ENCODE results near the gene RFX2. TPM values are rescaled to one million over a fixed set of nuclear protein-coding genes. Genes with fewer than 3 reads are reported as not detected.
A peak's percentile ranks its signal among the peaks of the same experiment; 100 is the strongest.

Gene RFX2
- total RNA-seq, 1 donor from 2014 or later = 2.8 TPM

- DNase-seq (ENCODE audit: low read depth, low spot score) = no peak
Measured at GRCh38 chr19:6060600-6061375, 49.5 kb downstream of the RFX2 start.

- DNase-seq (ENCODE audit: low read depth, low spot score) = no peak
Measured at GRCh38 chr19:6059988-6060599, 50.2 kb downstream of the RFX2 start.

GRCh38 chr19:6059396-6059947 lies 50.8 kb downstream of the RFX2 start:
- DNase-seq (ENCODE audit: low read depth, low spot score) = no peak

- DNase-seq (ENCODE audit: low read depth, low spot score) = no peak
Measured at GRCh38 chr19:6058518-6059201, 51.6 kb downstream of the RFX2 start.

GRCh38 chr19:6057651-6058517 lies 52.4 kb downstream of the RFX2 start:
- no peak for DNase-seq (ENCODE audit: low read depth, low spot score)

- DNase-seq (ENCODE audit: low read depth, low spot score) = peak; percentile 96
Measured at GRCh38 chr19:6056801-6057650, 53.3 kb downstream of the RFX2 start.

- no peak for DNase-seq (ENCODE audit: low read depth, low spot score)
Measured at GRCh38 chr19:6056282-6056741, 54.0 kb downstream of the RFX2 start.

GRCh38 chr19:6055013-6055795 lies 55.1 kb downstream of the RFX2 start:
- DNase-seq (ENCODE audit: low read depth, low spot score) = no peak

GRCh38 chr19:6048793-6049405 lies 61.4 kb downstream of the RFX2 start:
- no peak for DNase-seq (ENCODE audit: low read depth, low spot score)

GRCh38 chr19:6048348-6048747 lies 62.0 kb downstream of the RFX2 start:
- no peak for DNase-seq (ENCODE audit: low read depth, low spot score)

GRCh38 chr19:6047741-6048251 lies 62.5 kb downstream of the RFX2 start:
- DNase-seq (ENCODE audit: low read depth, low spot score) = no peak

- no peak for DNase-seq (ENCODE audit: low read depth, low spot score)
Measured at GRCh38 chr19:6047256-6047655, 63.0 kb downstream of the RFX2 start.

GRCh38 chr19:6045108-6045507 lies 65.2 kb downstream of the RFX2 start:
- no peak for DNase-seq (ENCODE audit: low read depth, low spot score)

GRCh38 chr19:6044056-6044805 lies 66.1 kb downstream of the RFX2 start:
- no peak for DNase-seq (ENCODE audit: low read depth, low spot score)

- DNase-seq (ENCODE audit: low read depth, low spot score) = no peak
Measured at GRCh38 chr19:6042776-6043726, 67.2 kb downstream of the RFX2 start.

GRCh38 chr19:6041991-6042481 lies 68.3 kb downstream of the RFX2 start:
- DNase-seq (ENCODE audit: low read depth, low spot score) = no peak

GRCh38 chr19:6041071-6041470 lies 69.2 kb downstream of the RFX2 start:
- no peak for DNase-seq (ENCODE audit: low read depth, low spot score)
